Adipocyte (in vitro differentiated cells): ENCODE data around the gene PRR29.

Experiments used
- DNase-seq: peaks from one replicate; pipeline ENCODE4 v3.0.0-alpha.2; 2015; ENCODE audit warnings: low read depth
- H3K27me3 ChIP-seq: replicated peaks from 2 replicates; pipeline ENCODE4 v1.7.0; 2013; ENCODE audit warnings: mild to moderate bottlenecking, low read length, moderate library complexity; ENCODE audit not compliant: control insufficient read depth, insufficient read depth
- H3K36me3 ChIP-seq: 2 replicates; pipeline ENCODE4 v1.7.0; 2013; ENCODE audit warnings: low read length, mild to moderate bottlenecking, moderate library complexity; ENCODE audit not compliant: control insufficient read depth, insufficient read depth, severe bottlenecking
- H3K4me1 ChIP-seq: 2 replicates; pipeline ENCODE4 v1.7.0; 2013; ENCODE audit warnings: mild to moderate bottlenecking, low read length, moderate library complexity; ENCODE audit not compliant: control insufficient read depth, insufficient read depth
- H3K4me3 ChIP-seq: 2 replicates; pipeline ENCODE4 v1.7.0; 2013; ENCODE audit warnings: mild to moderate bottlenecking, low read length, moderate library complexity
- H3K9ac ChIP-seq: 2 replicates; pipeline ENCODE4 v1.7.0; 2013; ENCODE audit warnings: mild to moderate bottlenecking, low read length, moderate library complexity
- H3K9me3 ChIP-seq: 2 replicates; pipeline ENCODE4 v1.7.0; 2013; ENCODE audit warnings: mild to moderate bottlenecking, low read length, moderate library complexity; ENCODE audit not compliant: control insufficient read depth

The PRR29 gene

DNA sequence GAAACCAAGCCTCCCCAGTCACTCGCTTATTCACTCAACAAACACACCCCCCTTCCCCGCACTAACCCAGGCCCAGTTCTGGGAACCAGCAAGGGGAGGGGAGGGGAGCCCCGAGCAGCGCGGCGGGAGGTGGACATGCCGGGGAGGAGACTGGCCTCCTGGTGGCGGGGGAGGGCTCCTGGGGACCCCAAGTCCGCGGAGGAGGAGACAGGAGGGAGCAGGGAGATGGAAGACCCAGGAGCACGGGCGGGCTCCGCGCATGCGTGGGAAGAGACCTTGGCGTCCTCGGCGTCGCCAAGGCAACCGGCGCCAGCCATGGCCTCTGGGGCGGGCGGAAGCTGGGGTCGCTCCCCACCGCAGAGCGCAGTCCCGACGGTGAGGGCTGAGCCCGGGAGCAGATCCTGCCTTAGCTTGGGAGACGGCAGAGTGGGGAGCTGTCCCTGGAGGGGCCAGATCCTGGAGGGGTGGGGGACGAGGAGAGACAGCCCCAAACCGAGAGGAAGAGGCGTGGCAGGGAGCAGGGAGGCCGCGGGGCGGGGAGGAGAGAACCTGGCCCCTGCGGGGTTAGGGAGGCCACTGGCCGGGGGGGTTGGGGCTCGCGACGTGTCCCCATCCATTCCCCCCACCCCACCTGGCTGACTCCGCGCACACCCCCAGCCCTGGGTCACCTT lies at the start of gene PRR29:
Gene PRR29 (plus strand): TSS at position 302 of the 671 bp plus-strand sequence. CDS start 14 bp downstream, at position 316.
- H3K4me3 ChIP-seq, result peak within 1 kb of the TSS; percentile 83
- DNase-seq, result peak; percentile 78
- peaks cover 49% of the 10 kb centered on the region for H3K27me3 ChIP-seq
- peak within 1 kb of the TSS; percentile 62 for H3K9ac ChIP-seq
- no peaks in the 10 kb centered on the region for H3K36me3 ChIP-seq
- H3K9me3 ChIP-seq, result no peaks in the 10 kb centered on the region
- peaks cover 12% of the 10 kb centered on the region for H3K4me1 ChIP-seq

DNA sequence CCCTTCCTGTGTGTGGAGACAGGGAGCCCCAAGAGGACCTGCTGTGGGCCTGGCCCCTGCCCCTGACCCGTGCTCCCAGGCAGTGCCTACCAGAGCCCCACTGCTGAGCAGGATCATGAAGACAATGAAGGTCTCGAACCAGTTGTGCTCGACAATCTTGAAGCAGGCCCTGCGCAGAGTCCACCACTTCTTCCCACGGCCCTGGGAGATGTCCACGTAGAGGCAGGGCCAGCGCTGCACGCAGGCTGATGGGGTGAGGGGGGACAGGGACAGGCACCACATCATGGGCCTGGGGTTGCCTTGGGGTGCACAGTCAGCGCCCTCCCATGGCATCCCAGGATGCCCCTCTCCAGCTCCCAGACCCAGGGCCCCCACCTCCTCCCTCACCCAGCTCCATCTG lies 49.6 kb upstream of the PRR29 start:
- H3K4me3 ChIP-seq, result no peak overlapping the region
- peaks cover 3% of the 10 kb centered on the region for H3K4me1 ChIP-seq
- peaks cover 27% of the 10 kb centered on the region for H3K27me3 ChIP-seq
- no peak for DNase-seq
- H3K36me3 ChIP-seq, result no peaks in the 10 kb centered on the region
- H3K9ac ChIP-seq, result no peak overlapping the region
- H3K9me3 ChIP-seq, result no peaks in the 10 kb centered on the region

DNA sequence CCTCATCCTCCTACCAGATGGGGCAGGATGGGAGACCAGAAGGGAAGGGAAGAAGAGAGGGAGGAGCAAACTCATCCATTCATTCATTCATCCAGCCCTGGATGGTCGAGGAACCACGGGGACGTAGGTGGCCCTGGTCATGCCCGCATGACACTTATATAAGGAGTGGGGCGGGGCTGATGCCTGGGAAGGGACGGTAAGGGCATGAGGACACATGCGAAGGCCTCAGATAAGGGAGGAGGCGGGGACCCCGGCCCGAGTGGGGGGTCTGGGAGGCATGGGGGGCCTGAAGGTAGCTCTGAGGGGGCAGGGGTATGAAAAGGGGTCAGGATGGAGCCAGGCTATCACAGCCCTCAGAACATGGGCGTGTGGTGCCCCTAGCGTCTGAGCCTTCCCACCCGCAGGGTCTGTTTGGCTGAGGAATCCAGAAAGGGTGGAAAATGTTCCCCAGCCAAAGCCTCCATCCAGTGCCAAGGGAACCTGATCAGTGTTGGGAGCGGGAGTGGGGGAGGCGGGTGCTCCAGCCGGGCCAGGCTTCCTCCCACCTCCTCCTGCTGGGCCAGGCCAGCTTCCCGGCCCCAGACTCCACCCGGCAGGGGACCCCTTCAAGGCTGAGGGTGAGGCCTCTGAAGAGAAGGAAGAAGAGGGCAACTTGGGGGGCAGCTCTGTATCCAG lies 48.4 kb upstream of the PRR29 start:
- Histone ChIP-seq H3K9me3 (no peaks in the 10 kb centered on the region), H3K36me3 (no peaks in the 10 kb centered on the region), H3K9ac (no peak overlapping the region), H3K27me3 (peaks cover 28% of the 10 kb centered on the region), H3K4me1 (peaks cover 3% of the 10 kb centered on the region), H3K4me3 (no peak overlapping the region)
- no peak for DNase-seq

- peaks cover 3% of the 10 kb centered on the region for H3K4me1 ChIP-seq
- no peak for DNase-seq
- H3K4me3 ChIP-seq, result no peak overlapping the region
- no peak overlapping the region for H3K9ac ChIP-seq
- peaks cover 27% of the 10 kb centered on the region for H3K27me3 ChIP-seq
- H3K36me3 ChIP-seq, result no peaks in the 10 kb centered on the region
- H3K9me3 ChIP-seq, result no peaks in the 10 kb centered on the region
Measured at GRCh38 chr17:63950940-63951907, 46.9 kb upstream of the PRR29 start.

GRCh38 chr17:63954402-63955063 lies 43.6 kb upstream of the PRR29 start:
- Histone ChIP-seq H3K4me3 (no peak overlapping the region), H3K9me3 (no peaks in the 10 kb centered on the region), H3K27me3 (peaks cover 27% of the 10 kb centered on the region), H3K36me3 (no peaks in the 10 kb centered on the region), H3K4me1 (peaks cover 3% of the 10 kb centered on the region), H3K9ac (no peak overlapping the region)
- no peak for DNase-seq

DNA sequence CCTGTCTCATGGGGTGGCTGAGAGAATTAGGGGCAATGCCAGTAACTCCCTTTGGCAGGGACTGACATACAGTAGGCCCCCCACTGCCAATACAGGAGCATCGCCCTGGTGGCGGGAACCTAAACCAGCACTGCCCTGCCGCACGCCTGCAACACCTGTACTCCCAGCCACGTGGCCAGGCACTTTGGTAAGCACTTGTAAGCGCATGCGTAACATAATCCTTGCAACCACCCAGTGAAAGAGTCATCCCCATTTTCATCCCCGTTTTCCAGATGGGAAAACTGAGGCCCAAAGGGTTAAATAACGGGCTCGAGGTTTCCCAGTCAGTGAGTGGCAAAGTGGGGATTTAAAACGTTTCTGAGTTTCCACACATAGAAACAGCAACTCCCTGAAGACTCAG lies 42.9 kb upstream of the PRR29 start:
- Histone ChIP-seq H3K27me3 (peaks cover 27% of the 10 kb centered on the region), H3K4me1 (peaks cover 3% of the 10 kb centered on the region), H3K4me3 (no peak overlapping the region), H3K9ac (no peak overlapping the region), H3K9me3 (no peaks in the 10 kb centered on the region), H3K36me3 (no peaks in the 10 kb centered on the region)
- DNase-seq, result no peak

GRCh38 chr17:63955791-63956190 lies 42.4 kb upstream of the PRR29 start:
- no peak overlapping the region for H3K4me3 ChIP-seq
- no peak overlapping the region for H3K9ac ChIP-seq
- no peak for DNase-seq
- peaks cover 4% of the 10 kb centered on the region for H3K4me1 ChIP-seq
- H3K27me3 ChIP-seq, result peaks cover 23% of the 10 kb centered on the region
- no peaks in the 10 kb centered on the region for H3K9me3 ChIP-seq
- H3K36me3 ChIP-seq, result no peaks in the 10 kb centered on the region

- no peak overlapping the region for H3K4me3 ChIP-seq
- DNase-seq, result peak; percentile 9
- no peaks in the 10 kb centered on the region for H3K9me3 ChIP-seq
- H3K36me3 ChIP-seq, result no peaks in the 10 kb centered on the region
- H3K9ac ChIP-seq, result no peak overlapping the region
- peaks cover 17% of the 10 kb centered on the region for H3K27me3 ChIP-seq
- H3K4me1 ChIP-seq, result peaks cover 8% of the 10 kb centered on the region
Measured at GRCh38 chr17:63956296-63956920, 41.7 kb upstream of the PRR29 start.

DNA sequence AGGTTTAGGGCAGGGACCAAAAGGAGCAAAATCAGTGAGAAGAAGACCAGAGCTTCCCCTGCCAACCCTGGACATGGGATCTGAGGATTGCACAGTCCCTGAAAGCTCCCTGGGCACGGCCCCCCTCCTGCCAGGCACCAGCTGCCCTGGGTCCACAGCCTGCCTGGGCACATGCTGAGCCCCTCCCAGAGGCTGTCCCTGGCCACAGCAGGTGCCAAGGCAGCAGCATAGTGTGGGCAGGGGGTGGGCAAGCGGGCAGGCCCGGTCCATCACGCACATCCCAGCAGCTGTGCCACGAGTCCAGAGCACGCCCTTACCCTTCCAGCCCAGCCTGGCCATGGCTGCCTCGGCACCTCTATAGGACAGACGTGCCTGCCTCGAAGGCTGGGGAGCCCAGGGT lies 38.1 kb upstream of the PRR29 start:
- Histone ChIP-seq H3K4me3 (peak overlapping the region; percentile 72), H3K27me3 (peaks cover 3% of the 10 kb centered on the region), H3K36me3 (no peaks in the 10 kb centered on the region), H3K9me3 (no peaks in the 10 kb centered on the region), H3K4me1 (peaks cover 26% of the 10 kb centered on the region), H3K9ac (no peak overlapping the region)
- DNase-seq, result no peak

DNA sequence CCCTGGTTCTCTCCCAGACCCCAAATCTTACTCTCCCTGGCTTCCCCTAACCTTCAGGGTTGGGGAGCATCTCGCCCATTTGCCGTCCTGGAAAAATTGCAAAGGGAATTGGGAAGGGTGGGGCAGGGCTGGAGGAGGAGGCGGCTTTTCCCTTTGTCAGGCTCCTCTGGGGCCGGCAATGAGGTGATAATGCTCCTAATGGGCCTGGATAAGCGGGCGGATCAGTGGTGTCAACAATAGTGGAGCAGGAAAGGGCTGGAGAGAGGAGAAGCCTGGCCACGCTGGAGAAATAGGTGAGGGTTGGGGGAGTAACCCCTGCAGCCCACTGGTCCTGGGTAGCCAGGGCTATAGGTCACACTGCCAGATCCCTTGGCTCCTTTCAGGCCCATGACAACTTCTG lies 37.7 kb upstream of the PRR29 start:
- Histone ChIP-seq H3K27me3 (peaks cover 3% of the 10 kb centered on the region), H3K9ac (peak overlapping the region; percentile 42), H3K9me3 (no peaks in the 10 kb centered on the region), H3K36me3 (no peaks in the 10 kb centered on the region), H3K4me3 (peak overlapping the region; percentile 72), H3K4me1 (peaks cover 26% of the 10 kb centered on the region)
- no peak for DNase-seq
